ENCODE results near the gene ATP8A2.

DNA sequence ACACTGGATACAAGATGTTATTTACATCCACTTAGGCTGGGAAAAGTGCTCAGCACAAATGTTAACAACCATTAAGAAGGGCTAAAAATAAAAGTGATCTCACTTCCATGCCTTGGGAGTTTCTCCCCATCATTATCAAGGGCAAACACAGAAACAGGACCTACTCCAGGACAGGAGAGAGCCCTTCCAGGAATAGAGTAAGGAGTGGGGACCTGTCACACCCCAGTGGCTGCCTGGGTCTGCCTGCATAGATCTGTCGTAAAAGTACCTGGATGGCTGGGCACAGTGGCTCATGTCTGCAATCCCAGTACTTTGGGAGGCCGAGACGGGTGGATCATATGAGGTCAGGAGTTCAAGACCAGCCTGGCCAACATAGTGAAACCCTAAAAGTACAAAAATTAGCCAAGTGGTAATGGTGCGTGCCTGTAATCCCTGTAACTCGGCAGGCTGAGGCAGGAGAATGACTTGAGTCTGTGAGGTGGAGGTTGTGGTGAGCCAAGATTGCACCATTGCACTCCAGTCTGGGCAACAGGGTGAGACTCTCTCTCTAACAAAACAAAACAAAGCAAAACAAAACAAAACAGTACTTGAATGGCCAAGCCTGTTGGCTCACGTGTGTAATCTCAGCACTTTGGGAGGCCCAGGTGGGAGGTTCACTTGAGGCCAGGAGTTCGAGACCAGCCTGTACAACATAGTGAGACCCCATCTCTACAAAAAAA, 5.6 kb downstream of the ATP8A2 start:
- no peak for TF ChIP-seq EP300 (IDR thresholded peaks at IDR 0.05)
- TF ChIP-seq, protein P1, sequence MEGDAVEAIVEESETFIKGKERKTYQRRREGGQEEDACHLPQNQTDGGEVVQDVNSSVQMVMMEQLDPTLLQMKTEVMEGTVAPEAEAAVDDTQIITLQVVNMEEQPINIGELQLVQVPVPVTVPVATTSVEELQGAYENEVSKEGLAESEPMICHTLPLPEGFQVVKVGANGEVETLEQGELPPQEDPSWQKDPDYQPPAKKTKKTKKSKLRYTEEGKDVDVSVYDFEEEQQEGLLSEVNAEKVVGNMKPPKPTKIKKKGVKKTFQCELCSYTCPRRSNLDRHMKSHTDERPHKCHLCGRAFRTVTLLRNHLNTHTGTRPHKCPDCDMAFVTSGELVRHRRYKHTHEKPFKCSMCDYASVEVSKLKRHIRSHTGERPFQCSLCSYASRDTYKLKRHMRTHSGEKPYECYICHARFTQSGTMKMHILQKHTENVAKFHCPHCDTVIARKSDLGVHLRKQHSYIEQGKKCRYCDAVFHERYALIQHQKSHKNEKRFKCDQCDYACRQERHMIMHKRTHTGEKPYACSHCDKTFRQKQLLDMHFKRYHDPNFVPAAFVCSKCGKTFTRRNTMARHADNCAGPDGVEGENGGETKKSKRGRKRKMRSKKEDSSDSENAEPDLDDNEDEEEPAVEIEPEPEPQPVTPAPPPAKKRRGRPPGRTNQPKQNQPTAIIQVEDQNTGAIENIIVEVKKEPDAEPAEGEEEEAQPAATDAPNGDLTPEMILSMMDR (IDR thresholded peaks at IDR 0.05), result no peak
- no peak for TF ChIP-seq POLR2A (IDR thresholded peaks at IDR 0.05)
